Uterus (tissue), 2 donors: ENCODE results near the gene RSAD2.

ENCODE experiments used
- CTCF ChIP-seq, 4 experiments: fragments of 200-600 bp in 2 of 4; fragments of 450-650 bp in 2 of 4; sonication (generic) in 2 of 4; IDR thresholded peaks; one replicate each; pipeline ENCODE4 v1.5.1; 2016 to 2019; ENCODE audit warnings: antibody characterized with exemption in 4 of 4, mild to moderate bottlenecking in 2 of 4, moderate library complexity in 1 of 4
- POLR2A ChIP-seq, 2 donors: fragments of 450-650 bp; IDR thresholded peaks; one replicate each; pipeline ENCODE4 v1.6.1; 2016; ENCODE audit warnings: antibody characterized with exemption in 2 of 2, mild to moderate bottlenecking in 1 of 2, moderate library complexity in 1 of 2

GRCh38 chr2:6943523-6943922, 65.9 kb downstream of the RSAD2 start:
- no peak for TF ChIP-seq CTCF (IDR thresholded peaks at IDR 0.05)
- TF ChIP-seq POLR2A (IDR thresholded peaks at IDR 0.05) = no peak
